Measurements from ENCODE around the gene DENND1A. TPM values are rescaled to one million over a fixed set of nuclear protein-coding genes. Genes with fewer than 3 reads are reported as not detected.
"Not testable (repeated sequence)": the region's sequence is repeated elsewhere in the genome, so short reads cannot be mapped to it uniquely, and the experiment has no call there.

The DENND1A gene
- total RNA-seq, 1 experiment from 2014 or later = 29.7 TPM

GRCh38 chr9:123399803-123400378, 530.0 kb downstream of the DENND1A start:
- Histone ChIP-seq H3K36me3 (ENCODE audit: low read depth, low read length) (no peaks in the 10 kb centered on the region), H3K27ac (ENCODE audit: low read length) (no peak overlapping the region), H3F3A (ENCODE audit: low read length, unreplicated experiment) (no peaks in the 10 kb centered on the region), H4K20me1 (ENCODE audit: low read length) (no peaks in the 10 kb centered on the region), H2AFZ (ENCODE audit: low read length) (no peak overlapping the region), H3K27me3 (ENCODE audit: low read length) (no peaks in the 10 kb centered on the region), H3K4me3 (ENCODE audit: low read length) (no peak overlapping the region), H3K4me2 (ENCODE audit: low read length) (no peak overlapping the region), H3K4me1 (ENCODE audit: insufficient read depth, low read length) (no peaks in the 10 kb centered on the region), H3K9me3 (ENCODE audit: low read length) (no peaks in the 10 kb centered on the region), H3K9ac (ENCODE audit: low read length) (no peak overlapping the region), H3K9me2 (replicated peaks; ENCODE audit: low read length) (no peaks in the 10 kb centered on the region), H3K79me2 (ENCODE audit: low read length) (no peaks in the 10 kb centered on the region)
- ChIA-PET POLR2A (ENCODE audit: unreplicated experiment) (no interaction called here), CTCF (no interaction called here)
- no TSS peak for BruUV-seq (replicated peaks)
- ATAC-seq (no peak), DNase-seq (peak; percentile 10)
- no peak for TF ChIP-seq EZH2phosphoT487 (IDR thresholded peaks at IDR 0.05; ENCODE audit: borderline replicate concordance, low read length)
- TF ChIP-seq CTCF (conservative IDR thresholded peaks at IDR 0.05; ENCODE audit: low read depth, low read length) = peak; percentile 59
- TF ChIP-seq EZH2 (IDR thresholded peaks at IDR 0.05; ENCODE audit: low read length, unreplicated experiment) = no peak
- intact Hi-C loops (cut with micrococcal nuclease) = no loop called here

- H3K4me1 ChIP-seq (ENCODE audit: insufficient read depth, low read length); H3K4me3 ChIP-seq (ENCODE audit: low read length); H3K79me2 ChIP-seq (ENCODE audit: low read length); CTCF ChIA-PET; H3K9me3 ChIP-seq (ENCODE audit: low read length); H3K9me2 ChIP-seq (replicated peaks; ENCODE audit: low read length); POLR2A ChIA-PET (ENCODE audit: unreplicated experiment); ATAC-seq; H3F3A ChIP-seq (ENCODE audit: low read length, unreplicated experiment); H3K9ac ChIP-seq (ENCODE audit: low read length); H3K36me3 ChIP-seq (ENCODE audit: low read depth, low read length); H4K20me1 ChIP-seq (ENCODE audit: low read length); DNase-seq; BruUV-seq (replicated peaks); H3K4me2 ChIP-seq (ENCODE audit: low read length); intact Hi-C loops (cut with micrococcal nuclease); H3K27ac ChIP-seq (ENCODE audit: low read length); H3K27me3 ChIP-seq (ENCODE audit: low read length); H2AFZ ChIP-seq (ENCODE audit: low read length): not testable (repeated sequence)
Observed at GRCh38 chr9:123398938-123399337, 531.0 kb downstream of the DENND1A start.

- DNase-seq (no peak), ATAC-seq (no peak)
- H3K9me3 ChIP-seq (ENCODE audit: low read length) = no peaks in the 10 kb centered on the region
- H3K9ac ChIP-seq (ENCODE audit: low read length) = no peak overlapping the region
- no peaks in the 10 kb centered on the region for H3K9me2 ChIP-seq (replicated peaks; ENCODE audit: low read length)
- no peaks in the 10 kb centered on the region for H3K27me3 ChIP-seq (ENCODE audit: low read length)
- H2AFZ ChIP-seq (ENCODE audit: low read length) = no peak overlapping the region
- no peaks in the 10 kb centered on the region for H3F3A ChIP-seq (ENCODE audit: low read length, unreplicated experiment)
- ChIA-PET CTCF (no interaction called here), POLR2A (ENCODE audit: unreplicated experiment) (no interaction called here)
- H3K4me1 ChIP-seq (ENCODE audit: insufficient read depth, low read length) = no peaks in the 10 kb centered on the region
- intact Hi-C loops (cut with micrococcal nuclease) = no loop called here
- H3K36me3 ChIP-seq (ENCODE audit: low read depth, low read length) = no peaks in the 10 kb centered on the region
- H3K27ac ChIP-seq (ENCODE audit: low read length) = no peak overlapping the region
- no peak overlapping the region for H3K4me3 ChIP-seq (ENCODE audit: low read length)
- no peaks in the 10 kb centered on the region for H3K79me2 ChIP-seq (ENCODE audit: low read length)
- no TSS peak for BruUV-seq (replicated peaks)
- TF ChIP-seq CTCF (conservative IDR thresholded peaks at IDR 0.05; ENCODE audit: low read depth, low read length) = no peak
- no peak for TF ChIP-seq EZH2 (IDR thresholded peaks at IDR 0.05; ENCODE audit: low read length, unreplicated experiment)
- TF ChIP-seq EZH2phosphoT487 (IDR thresholded peaks at IDR 0.05; ENCODE audit: borderline replicate concordance, low read length) = no peak
- no peaks in the 10 kb centered on the region for H4K20me1 ChIP-seq (ENCODE audit: low read length)
- no peak overlapping the region for H3K4me2 ChIP-seq (ENCODE audit: low read length)
Observed at GRCh38 chr9:123397975-123398374, 532.0 kb downstream of the DENND1A start.

Measured in PC-3 (cell line).